HG02642 (cell line): ENCODE results near the gene NAALADL1.

Experiments used
- ATAC-seq: cut with Tn5 transposase; IDR thresholded peaks from one replicate; pipeline ENCODE4 v1.9.1; 2021; ENCODE audit warnings: mild to moderate bottlenecking; ENCODE audit not compliant: unreplicated experiment, poor library complexity

The NAALADL1 gene

GRCh38 chr11:65083134-65083833 lies 24.9 kb upstream of the NAALADL1 start:
- ATAC-seq = peak; percentile 18

- ATAC-seq = no peak
These were observed 20.5 kb upstream of the NAALADL1 start for GRCh38 chr11:65078786-65079342.

DNA sequence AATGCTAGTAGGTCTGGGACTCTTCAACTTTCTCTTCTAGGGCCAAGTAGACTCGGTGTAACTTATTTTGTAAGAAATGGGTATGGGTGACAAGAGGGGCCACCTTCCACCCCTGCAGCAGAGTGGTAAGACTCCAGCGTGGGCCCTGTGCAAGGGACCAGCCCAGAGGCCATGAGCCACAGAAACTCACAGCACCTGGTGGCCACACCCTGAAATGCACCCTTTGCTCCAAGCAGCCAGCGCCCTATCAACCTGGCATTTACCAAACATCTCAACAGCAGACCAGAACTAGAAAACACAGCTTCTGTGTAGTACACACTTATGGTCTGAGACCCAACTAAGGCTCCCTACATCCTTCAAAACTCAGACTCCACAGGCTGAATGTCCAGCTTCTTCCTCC lies 19.8 kb upstream of the NAALADL1 start:
- ATAC-seq = no peak

GRCh38 chr11:65077451-65077850 lies 19.1 kb upstream of the NAALADL1 start:
- no peak for ATAC-seq

DNA sequence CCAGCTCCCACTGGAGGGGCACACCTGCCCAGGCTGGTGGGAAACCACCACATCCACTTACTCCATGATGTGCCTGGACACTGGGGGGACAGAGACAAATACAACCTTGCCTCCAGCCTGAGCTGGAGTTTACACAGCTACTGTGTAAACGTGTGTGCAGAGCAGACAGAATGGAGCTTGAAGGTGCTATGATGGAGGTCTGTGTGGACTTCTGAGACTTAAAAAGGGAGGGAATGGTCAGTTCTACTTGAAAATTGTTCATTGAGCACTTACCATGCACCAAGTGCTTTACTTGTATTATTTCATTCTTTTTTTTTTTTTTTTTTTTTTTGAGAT lies 14.2 kb upstream of the NAALADL1 start:
- ATAC-seq = no peak

DNA sequence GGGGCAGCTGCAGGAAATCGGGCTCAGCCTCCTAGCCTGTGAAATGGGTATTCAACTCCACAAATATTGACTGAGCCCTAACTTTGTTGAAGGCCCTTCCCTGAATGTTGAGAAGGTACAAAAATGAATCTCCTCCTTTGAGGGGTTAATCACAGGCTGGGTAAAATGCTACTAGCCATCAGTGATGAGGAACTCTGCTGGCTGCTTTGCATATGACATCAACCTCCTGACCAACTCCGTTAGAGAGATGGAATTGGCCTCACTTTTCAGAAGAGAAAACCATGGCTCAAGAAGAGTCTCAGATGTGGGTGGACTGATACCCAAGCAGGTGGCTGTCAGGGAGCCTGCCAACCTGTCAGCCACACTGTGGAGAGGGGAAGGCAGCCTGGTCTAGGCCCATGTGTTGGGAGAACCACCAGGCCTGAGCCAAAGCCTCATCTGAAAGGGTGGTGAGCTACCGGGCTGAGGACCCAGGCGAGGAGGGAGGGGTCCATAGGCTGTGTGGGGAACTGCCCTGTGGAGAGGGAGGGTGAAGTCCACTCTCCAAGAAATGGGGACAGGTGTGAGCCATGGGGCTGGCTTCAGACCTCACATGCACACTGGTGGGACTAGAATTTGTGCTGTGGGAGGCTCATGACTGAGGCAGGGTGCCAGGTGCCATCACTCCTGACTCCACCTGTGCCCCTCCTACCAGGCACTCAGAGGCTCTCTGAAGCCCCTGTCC lies 13.7 kb upstream of the NAALADL1 start:
- no peak for ATAC-seq

DNA sequence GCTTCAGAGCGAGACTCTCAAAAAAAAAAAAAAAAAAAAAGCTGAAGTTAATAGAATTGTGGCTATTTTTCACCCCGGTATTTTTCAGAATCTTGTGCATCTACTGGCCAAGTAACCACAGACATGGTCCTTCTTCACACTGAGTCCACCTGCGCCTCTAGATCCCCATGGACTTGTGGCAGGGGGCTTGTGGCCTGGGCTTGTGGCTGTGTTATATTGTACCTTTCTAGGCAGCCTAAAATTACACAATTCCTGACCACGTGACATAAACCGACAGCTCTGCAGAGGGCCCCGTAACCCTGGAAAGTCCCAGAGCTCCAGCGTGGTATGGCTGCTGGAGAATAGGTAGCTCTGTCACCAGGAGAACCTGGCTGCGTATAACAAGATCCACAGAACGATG lies 10.9 kb upstream of the NAALADL1 start:
- no peak for ATAC-seq

DNA sequence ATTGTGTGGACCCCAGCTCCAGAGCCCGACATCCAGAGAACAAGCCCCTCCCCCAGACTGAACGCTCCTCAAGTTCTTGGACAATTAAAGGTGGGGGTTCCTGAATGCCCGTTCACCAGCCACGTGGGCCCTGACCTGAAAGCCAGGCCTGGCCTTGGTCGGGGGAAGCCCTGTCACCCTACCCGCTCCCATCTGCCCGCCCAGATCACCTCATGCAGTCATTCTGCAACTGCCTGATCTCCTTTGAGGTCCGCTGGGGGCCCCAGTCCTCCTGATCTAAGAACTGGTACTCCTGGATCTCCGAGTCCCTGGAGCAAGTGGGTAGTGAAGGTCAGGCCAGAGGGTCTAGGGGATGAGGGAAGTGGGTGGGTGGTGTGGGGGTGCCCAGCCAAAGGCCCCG lies 9.1 kb upstream of the NAALADL1 start:
- ATAC-seq = no peak

- ATAC-seq = no peak
These were observed 8.5 kb upstream of the NAALADL1 start for GRCh38 chr11:65066805-65067291.

- no peak for ATAC-seq
These were observed 8.0 kb upstream of the NAALADL1 start for GRCh38 chr11:65066315-65066714.

GRCh38 chr11:65065851-65066250 lies 7.5 kb upstream of the NAALADL1 start:
- ATAC-seq = no peak

DNA sequence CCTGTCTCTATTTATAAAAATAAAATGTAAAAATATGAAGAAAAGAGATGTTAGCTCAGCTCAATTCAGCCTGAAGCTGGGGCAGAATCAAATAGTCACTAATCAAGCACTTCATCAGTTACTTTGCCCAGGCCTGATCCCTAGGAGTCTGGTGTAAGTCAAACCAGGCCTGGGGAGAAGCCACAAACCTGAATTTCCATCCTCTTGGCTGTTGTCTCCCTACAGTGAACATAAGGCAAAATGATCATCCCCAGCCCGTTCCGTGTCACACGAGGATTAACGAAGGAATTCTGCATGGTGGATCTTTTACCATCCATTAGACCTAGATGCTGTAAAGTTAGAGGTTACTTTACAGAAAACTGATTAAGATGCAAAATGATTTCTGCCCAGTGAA lies 6.5 kb upstream of the NAALADL1 start:
- ATAC-seq = no peak

DNA sequence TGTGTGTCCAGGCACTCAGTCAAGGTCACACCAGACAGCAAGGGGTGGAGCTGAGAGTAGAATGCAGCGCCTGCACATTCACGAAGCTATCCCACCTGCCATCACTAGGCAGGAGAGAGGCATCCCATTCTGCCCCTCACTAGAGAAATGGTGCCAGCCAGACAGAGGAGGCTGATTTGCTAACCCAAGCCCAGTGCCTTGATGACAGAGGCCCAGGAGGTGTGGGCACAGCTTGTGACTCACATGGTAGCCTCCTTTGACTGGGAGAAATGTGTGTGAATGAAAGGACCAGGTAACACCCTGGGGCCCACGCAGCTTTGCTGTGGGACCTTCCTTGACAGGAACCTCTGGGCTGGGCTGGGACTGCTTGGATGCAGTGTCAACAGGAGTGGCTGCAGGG lies 5.2 kb upstream of the NAALADL1 start:
- no peak for ATAC-seq

DNA sequence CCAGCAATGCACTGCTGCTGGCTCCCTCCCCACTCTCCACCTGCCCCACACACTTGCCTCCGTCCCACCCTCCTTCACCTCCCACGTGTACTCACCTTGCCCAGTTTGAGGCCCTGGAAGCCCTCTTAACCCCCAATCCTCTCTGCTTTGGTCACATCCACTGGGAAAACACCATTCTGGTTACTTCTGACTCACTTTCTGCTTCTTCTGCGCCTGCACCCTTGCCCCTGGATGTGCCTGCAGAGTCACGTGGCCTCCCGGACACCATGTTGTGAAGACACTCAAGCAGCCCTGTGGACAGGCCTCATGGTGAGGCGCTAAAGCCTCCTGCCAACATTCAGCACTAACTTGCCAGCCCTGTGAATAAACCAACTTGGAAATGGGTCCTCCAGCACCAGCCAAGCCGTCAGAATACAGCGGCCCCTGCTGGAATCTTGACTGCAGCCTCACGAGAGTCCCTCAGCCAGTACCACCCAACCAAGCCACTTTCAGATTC lies 2.6 kb upstream of the NAALADL1 start:
- ATAC-seq = no peak

DNA sequence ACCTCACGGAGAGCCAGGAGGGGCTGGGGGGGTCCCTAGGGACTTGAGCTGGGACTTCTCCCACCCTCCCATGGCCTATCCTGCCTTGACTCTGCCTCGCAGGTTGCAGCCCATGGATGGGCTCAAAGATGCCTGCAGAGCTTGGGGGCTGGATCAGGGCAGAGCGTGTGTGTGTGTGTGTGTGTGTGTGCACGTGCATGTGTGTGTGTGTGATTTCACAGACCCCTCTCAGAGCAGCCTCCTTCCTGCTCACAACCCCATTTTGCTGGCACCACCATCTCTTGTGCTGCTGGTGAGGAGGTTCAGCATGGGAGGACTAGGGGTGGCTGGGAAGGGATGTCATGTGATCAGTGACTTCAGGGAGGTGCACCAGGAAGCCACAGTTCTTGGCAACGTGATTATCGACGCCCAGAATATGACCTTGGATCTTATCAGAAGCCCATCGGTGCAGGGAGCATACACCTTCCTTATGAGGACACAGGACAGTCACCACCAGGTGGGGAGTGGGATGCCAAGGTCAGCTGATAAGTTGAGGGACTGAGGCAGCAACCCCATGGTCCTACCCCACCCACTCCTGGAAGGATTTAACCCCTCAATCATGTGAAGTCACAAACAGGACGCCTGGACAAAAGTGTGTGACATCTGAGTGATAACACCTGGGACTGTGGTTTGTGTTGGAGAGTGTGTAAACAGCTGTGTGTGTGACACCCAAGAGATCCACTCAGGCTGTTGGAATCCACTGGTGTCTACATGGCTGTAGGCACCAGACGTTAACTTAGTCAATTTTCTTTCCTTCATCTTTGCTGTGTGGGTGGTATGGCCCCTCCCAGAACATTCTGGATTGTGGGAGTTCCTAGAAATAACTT lies 1.8 kb upstream of the NAALADL1 start:
- ATAC-seq = no peak

GRCh38 chr11:65059523-65059922 lies 1.2 kb upstream of the NAALADL1 start:
- no peak for ATAC-seq

DNA sequence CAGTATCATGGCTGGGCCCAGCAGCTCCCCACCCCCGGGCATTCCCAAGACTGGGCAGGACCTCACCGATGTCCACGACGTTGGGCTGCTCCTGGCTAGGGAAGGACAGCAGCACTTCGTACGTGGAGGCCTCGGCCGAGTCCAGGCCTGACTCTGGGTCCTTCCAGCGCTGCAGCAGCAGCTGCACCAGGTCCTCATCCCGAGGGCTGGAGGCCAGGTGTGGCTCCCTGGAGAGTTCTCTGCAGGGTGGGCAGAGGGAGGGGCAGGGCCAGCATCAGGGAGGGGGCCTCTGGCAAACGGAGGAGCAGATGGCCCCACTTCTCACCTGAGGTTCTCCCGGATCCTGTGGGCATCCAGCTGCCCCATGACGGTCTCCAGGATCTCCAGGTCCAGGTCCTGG lies 341 bp downstream of the NAALADL1 start:
- no peak for ATAC-seq

DNA sequence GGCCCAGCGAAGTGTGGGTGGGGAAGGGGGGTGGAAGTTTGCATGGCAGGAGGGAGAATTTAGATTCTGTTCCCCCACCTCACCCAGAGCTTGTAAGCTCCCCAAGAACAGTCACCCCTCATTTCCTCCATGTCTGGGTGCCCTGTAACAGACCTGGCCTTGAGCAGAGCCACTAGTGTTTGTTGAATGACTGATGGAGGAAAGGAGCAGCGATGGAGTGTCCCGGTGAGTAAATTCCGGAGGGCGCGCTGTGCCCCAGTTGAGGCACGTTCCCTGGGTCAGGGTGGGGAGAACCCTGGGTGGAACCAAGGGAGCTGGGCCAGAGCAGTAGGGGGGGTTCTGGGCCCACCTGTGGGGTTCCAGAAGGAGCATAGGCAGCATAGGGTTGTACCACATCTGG lies 827 bp downstream of the NAALADL1 start:
- no peak for ATAC-seq

GRCh38 chr11:65056999-65057398 lies 1.4 kb downstream of the NAALADL1 start:
- ATAC-seq = no peak

DNA sequence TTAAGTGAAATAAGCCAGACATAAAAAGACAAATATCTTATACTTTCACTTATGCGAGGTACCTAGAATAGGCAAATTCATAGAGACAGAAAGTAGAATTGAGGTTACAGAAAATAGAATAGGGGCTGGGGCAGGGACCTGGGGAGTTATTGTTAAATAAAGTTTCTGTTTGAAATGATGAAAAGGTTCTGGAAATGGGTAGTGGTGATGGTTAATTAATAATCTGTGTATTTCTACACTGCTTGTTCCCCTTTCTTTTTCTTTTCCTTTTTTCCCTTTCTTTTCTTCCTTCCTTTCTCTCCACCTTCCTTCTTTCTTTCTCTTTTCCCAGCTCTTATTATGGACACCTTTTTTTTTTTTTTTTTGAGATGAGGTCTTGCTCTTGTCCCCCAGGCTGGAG lies 2.8 kb downstream of the NAALADL1 start:
- no peak for ATAC-seq
